Nephron (organoid): ENCODE measurements around the gene OBP2A.

Source experiments
- H3K27ac Mint-ChIP-seq, 3 experiments: 2 replicates each; pipeline ENCODE4 v1.8.0; 2020; ENCODE audit warnings: mixed read lengths in 3 of 3, mild to moderate bottlenecking in 2 of 3, moderate library complexity in 1 of 3
- H3K27me3 Mint-ChIP-seq: 2 replicates; pipeline ENCODE4 v1.8.0; 2021; ENCODE audit warnings: low read depth, mild to moderate bottlenecking, moderate library complexity, mixed read lengths
- H3K36me3 Mint-ChIP-seq: 2 replicates; pipeline ENCODE4 v1.8.0; 2020; ENCODE audit warnings: low read depth, mixed read lengths
- H3K4me1 Mint-ChIP-seq: 2 replicates; pipeline ENCODE4 v1.8.0; 2020; ENCODE audit warnings: mixed read lengths
- H3K4me3 Mint-ChIP-seq, 3 experiments: 2 replicates each; pipeline ENCODE4 v1.8.0; 2020; ENCODE audit warnings: mild to moderate bottlenecking in 3 of 3, mixed read lengths in 3 of 3, moderate library complexity in 2 of 3
- H3K9me3 Mint-ChIP-seq: 2 replicates; pipeline ENCODE4 v1.8.0; 2020; ENCODE audit warnings: mixed read lengths
- TF ChIP-seq, protein P1 (sequence below), 3 experiments: fragments of 200-600 bp; sonication (generic); IDR thresholded peaks; one replicate each; pipeline ENCODE4 v1.5.0; 2021; ENCODE audit warnings: antibody characterized with exemption in 3 of 3; ENCODE audit not compliant: unreplicated experiment in 3 of 3

The OBP2A gene

DNA sequence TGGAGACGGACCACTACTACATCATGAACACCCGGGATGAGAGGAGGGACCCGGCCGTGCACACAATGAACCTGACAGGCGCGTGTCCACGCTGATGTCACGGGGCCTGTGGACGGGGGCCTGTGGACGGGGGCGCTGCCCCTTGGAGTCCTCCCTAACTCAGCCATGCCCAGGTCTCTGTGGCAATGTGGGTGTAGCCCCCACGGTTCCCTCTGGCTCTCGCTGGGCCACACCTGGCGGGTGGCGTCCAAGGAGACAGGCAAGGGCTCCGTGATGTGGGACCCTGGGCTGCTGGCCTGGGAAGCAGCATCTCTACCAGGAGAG, 37.7 kb downstream of the OBP2A start:
- Mint-ChIP-seq H3K36me3 (no peaks in the 10 kb centered on the region), H3K27me3 (peaks cover 5% of the 10 kb centered on the region), H3K4me1 (no peaks in the 10 kb centered on the region), H3K27ac (no peak overlapping the region), H3K4me3 (no peak overlapping the region), H3K9me3 (no peaks in the 10 kb centered on the region)
- TF ChIP-seq, protein P1, sequence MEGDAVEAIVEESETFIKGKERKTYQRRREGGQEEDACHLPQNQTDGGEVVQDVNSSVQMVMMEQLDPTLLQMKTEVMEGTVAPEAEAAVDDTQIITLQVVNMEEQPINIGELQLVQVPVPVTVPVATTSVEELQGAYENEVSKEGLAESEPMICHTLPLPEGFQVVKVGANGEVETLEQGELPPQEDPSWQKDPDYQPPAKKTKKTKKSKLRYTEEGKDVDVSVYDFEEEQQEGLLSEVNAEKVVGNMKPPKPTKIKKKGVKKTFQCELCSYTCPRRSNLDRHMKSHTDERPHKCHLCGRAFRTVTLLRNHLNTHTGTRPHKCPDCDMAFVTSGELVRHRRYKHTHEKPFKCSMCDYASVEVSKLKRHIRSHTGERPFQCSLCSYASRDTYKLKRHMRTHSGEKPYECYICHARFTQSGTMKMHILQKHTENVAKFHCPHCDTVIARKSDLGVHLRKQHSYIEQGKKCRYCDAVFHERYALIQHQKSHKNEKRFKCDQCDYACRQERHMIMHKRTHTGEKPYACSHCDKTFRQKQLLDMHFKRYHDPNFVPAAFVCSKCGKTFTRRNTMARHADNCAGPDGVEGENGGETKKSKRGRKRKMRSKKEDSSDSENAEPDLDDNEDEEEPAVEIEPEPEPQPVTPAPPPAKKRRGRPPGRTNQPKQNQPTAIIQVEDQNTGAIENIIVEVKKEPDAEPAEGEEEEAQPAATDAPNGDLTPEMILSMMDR (IDR thresholded peaks at IDR 0.05; ENCODE audit: unreplicated experiment in 3 of 3): no peak

DNA sequence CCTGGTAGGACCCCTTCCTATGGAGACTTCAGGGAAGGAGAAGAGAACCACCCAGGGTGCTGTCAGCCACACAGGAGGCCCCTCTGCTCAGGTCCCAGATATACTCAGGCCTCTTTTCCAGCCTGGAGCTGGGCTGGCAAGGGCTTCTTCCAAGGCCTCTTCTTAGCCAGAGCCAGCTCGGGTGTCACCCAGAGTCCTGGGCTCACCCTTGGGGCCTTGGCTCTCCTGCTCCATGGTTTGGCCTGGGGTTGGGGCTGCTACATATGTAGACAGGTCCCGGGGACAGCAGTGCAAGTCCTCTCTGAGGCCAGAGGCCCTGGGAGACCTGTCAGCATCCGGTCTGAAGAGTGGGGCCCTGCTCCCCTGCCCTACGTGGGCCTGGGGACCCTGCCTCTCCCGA, 38.4 kb downstream of the OBP2A start:
- Mint-ChIP-seq H3K36me3 (no peaks in the 10 kb centered on the region), H3K4me3 (no peak overlapping the region), H3K27me3 (peaks cover 5% of the 10 kb centered on the region), H3K4me1 (no peaks in the 10 kb centered on the region), H3K27ac (no peak overlapping the region), H3K9me3 (no peaks in the 10 kb centered on the region)
- TF ChIP-seq, protein P1 (IDR thresholded peaks at IDR 0.05; ENCODE audit: unreplicated experiment in 3 of 3): no peak

DNA sequence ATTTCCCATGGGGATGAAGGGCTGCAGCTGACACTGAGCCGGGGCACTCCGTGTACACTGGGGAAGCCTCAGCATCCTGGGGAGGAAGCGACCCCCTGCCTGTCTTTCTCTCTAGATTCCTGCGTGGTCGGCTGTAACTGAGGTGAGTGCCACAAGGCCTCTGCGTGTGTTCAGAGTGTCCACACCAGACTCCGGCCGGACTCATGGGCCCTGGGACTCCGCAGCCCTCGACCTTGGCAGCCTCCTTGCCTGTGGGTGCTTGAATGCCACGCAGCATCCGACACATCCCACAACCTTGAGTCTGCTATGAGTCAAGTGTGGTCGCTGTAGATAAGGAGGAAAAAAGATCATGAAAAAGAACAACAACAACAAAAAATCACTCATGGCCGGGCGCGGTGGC, 39.0 kb downstream of the OBP2A start:
- Mint-ChIP-seq H3K27ac (no peak overlapping the region), H3K4me1 (no peaks in the 10 kb centered on the region), H3K27me3 (peaks cover 5% of the 10 kb centered on the region), H3K36me3 (no peaks in the 10 kb centered on the region), H3K4me3 (no peak overlapping the region), H3K9me3 (no peaks in the 10 kb centered on the region)
- TF ChIP-seq, protein P1 (IDR thresholded peaks at IDR 0.05; ENCODE audit: unreplicated experiment in 3 of 3): no peak

DNA sequence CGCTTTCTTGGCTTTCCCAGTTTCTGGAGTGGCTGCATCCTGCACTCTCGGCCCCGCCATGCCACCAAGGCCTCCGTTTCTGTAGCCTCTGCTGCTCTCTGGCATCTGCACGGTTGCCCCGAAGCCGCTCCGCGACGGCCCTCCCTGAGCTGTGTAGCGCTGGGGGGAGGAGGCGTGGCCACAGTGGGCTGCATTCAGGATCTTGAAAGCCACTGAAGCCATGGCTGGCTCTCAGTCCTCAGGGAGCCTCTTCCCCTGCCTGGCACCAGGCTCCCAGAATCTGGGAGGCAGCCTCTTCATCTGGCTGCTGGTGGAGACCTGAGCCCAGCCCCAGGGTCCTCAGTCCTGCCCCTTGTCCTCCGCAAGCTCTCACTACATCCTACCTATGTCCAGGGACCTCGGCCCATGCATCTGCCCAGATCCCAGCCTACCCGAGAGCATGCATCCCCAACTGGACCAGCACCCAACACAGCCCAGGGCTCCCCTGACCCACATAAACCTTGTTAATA, 40.7 kb downstream of the OBP2A start:
- H3K36me3 Mint-ChIP-seq: no peaks in the 10 kb centered on the region
- H3K9me3 Mint-ChIP-seq: no peaks in the 10 kb centered on the region
- H3K4me1 Mint-ChIP-seq: no peaks in the 10 kb centered on the region

DNA sequence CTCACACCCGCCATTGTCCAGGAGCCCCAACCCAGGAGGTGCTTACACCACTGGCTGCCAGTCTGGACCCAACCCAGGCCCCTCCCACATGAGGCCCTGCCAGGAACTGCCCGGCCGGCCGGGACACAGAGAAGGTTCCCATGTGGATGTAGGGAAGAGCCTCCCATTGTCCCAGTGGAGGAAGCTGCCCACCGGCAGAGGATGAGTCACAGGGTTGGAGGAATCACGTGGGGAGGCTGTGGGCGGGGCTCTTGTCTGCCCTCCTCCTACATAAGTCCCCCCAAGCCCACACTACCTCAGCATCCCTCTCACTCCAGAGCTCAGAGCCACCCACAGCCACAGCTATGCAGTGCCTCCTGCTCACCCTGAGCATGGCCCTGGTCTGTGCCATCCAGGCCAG, 41.7 kb downstream of the OBP2A start:
- Mint-ChIP-seq H3K9me3 (no peaks in the 10 kb centered on the region), H3K4me3 (no peak overlapping the region), H3K27me3 (peaks cover 5% of the 10 kb centered on the region), H3K36me3 (no peaks in the 10 kb centered on the region), H3K4me1 (no peaks in the 10 kb centered on the region), H3K27ac (no peak overlapping the region)
- TF ChIP-seq, protein P1 (IDR thresholded peaks at IDR 0.05; ENCODE audit: unreplicated experiment in 3 of 3): no peak

More for the DNA sequence above, 40.7 kb downstream of the OBP2A start:
- Mint-ChIP-seq H3K27me3 (peaks cover 5% of the 10 kb centered on the region), H3K27ac (no peak overlapping the region), H3K4me3 (no peak overlapping the region)
- TF ChIP-seq, protein P1 (IDR thresholded peaks at IDR 0.05; ENCODE audit: unreplicated experiment in 3 of 3): no peak

DNA sequence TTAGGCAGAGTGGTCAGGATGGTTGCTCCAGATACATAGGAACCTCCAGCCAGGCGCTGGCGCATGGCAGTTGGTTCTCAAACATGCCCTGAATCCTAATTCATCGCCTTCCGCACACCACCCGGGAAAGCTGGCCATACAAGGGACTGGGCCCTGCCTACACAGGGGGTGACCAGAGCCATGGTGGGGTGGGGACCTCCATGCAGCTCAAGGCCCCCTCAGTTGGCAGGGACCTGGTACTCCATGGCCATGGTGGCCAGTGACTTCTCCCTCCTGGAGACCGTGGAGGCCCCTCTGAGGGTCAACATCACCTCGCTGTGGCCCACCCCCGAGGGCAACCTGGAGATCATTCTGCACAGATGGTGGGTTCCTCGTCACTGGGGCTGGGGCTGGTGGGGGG, 42.4 kb downstream of the OBP2A start:
- Mint-ChIP-seq H3K4me1 (no peaks in the 10 kb centered on the region), H3K27ac (no peak overlapping the region), H3K27me3 (peaks cover 5% of the 10 kb centered on the region), H3K36me3 (no peaks in the 10 kb centered on the region), H3K9me3 (no peaks in the 10 kb centered on the region), H3K4me3 (no peak overlapping the region)
- TF ChIP-seq, protein P1 (IDR thresholded peaks at IDR 0.05; ENCODE audit: unreplicated experiment in 3 of 3): no peak
